ENCODE results near the gene RAD9A. TPM values are rescaled to one million over a fixed set of nuclear protein-coding genes. Genes with fewer than 3 reads are reported as not detected.

The RAD9A gene
- polyA plus RNA-seq, 1 of the 3 experiments (the other 2 are of a cell fraction), result 22.3 TPM

GRCh38 chr11:67351275-67352005, 40.3 kb upstream of the RAD9A start (continued):
- TF ChIP-seq ZBTB33 (IDR thresholded peaks at IDR 0.05; ENCODE audit: borderline replicate concordance, low read depth) (no peak), ELF1 (IDR thresholded peaks at IDR 0.05) (no peak), GABPA (IDR thresholded peaks at IDR 0.05; ENCODE audit: low read depth) (no peak), SIN3A (IDR thresholded peaks at IDR 0.05; ENCODE audit: borderline replicate concordance, low read depth, low read length) (no peak), TCF12 (IDR thresholded peaks at IDR 0.05) (no peak), NRF1 (IDR thresholded peaks at IDR 0.05; ENCODE audit: low read depth, low read length) (no peak), GATA2 (CRISPR knock-in tag; IDR thresholded peaks at IDR 0.05) (no peak), RAD21 (IDR thresholded peaks at IDR 0.05; ENCODE audit: low read length) (peak; percentile 64), USF1 (IDR thresholded peaks at IDR 0.05; ENCODE audit: borderline replicate concordance, low read depth) (no peak)

GRCh38 chr11:67352546-67353316, 39.1 kb upstream of the RAD9A start:
- TF ChIP-seq USF1 (IDR thresholded peaks at IDR 0.05; ENCODE audit: borderline replicate concordance, low read depth), result no peak
- no peak for TF ChIP-seq ZBTB33 (IDR thresholded peaks at IDR 0.05; ENCODE audit: borderline replicate concordance, low read depth)
- no peak for TF ChIP-seq PBX3 (IDR thresholded peaks at IDR 0.05)
- TF ChIP-seq MXI1 (IDR thresholded peaks at IDR 0.05; ENCODE audit: low read depth, low read length), result 0 out of 2 replicates have a peak, but pooled peaks have one; percentile 22
- no peak for TF ChIP-seq TCF12 (IDR thresholded peaks at IDR 0.05)
- Histone ChIP-seq H3K9me3 (no peaks in the 10 kb centered on the region), H3K9ac (peak overlapping the region; percentile 91), H3K79me2 (ENCODE audit: insufficient read depth) (peaks cover 21% of the 10 kb centered on the region), H2AFZ (ENCODE audit: low read depth) (0 out of 2 replicates have a peak overlapping the region, but pooled peaks have one; percentile 62), H3K36me3 (replicated peaks in 1 of 2; ENCODE audit: control insufficient read depth in 1 of 2, insufficient read depth in 2 of 2, low read length in 1 of 2) (no peaks in the 10 kb centered on the region), H3K4me3 (ENCODE audit: low read depth in 2 of 2, low read length in 1 of 2) (peak overlapping the region; percentile 66 to 76), H3K4me2 (peak overlapping the region; percentile 85), H3F3A (replicated peaks; ENCODE audit: insufficient read depth) (peaks cover 53% of the 10 kb centered on the region), H4K20me1 (ENCODE audit: insufficient read depth) (peaks cover 3% of the 10 kb centered on the region; the same call in 1 of the 2 replicates), H3K27me3 (ENCODE audit: insufficient read depth) (no peaks in the 10 kb centered on the region), H3K9me2 (no peaks in the 10 kb centered on the region), H3K27ac (ENCODE audit: low read depth in 2 of 2, low read length in 1 of 2) (peak overlapping the region; percentile 92 to 99), H3K4me1 (ENCODE audit: control insufficient read depth in 1 of 2, insufficient read depth in 2 of 2, low read depth in 1 of 2, low read length in 1 of 2) (peaks cover 49 to 51% of the 10 kb centered on the region in 2 experiments; a peak in 3 of 4 replicates)
- ChIA-PET POLR2A (interaction anchor here (0.5 to 3.2 kb wide), 6 partner anchors 10 to 49 kb away, joined by 3 to 9 read pairs (median 6); partner anchors contain the start of genes PPP1CA and RAD9A), CTCF (interaction anchor here (0.9 to 20.0 kb wide), 13 partner anchors 7 to 154 kb away, joined by 3 to 955 read pairs (median 15); partner anchors contain the start of genes ANKRD13D, CLCF1 and PPP1CA)
- no peak for DNase-seq
- 25% methylated on average over 17 of the region's 25 CpGs for WGBS (ENCODE audit: low lambda C conversion rate)
